ENCODE measurements around the gene PYGO1.
"Not testable (repeated sequence)": the region's sequence is repeated elsewhere in the genome, so short reads cannot be mapped to it uniquely, and the experiment has no call there.

The PYGO1 gene

DNA sequence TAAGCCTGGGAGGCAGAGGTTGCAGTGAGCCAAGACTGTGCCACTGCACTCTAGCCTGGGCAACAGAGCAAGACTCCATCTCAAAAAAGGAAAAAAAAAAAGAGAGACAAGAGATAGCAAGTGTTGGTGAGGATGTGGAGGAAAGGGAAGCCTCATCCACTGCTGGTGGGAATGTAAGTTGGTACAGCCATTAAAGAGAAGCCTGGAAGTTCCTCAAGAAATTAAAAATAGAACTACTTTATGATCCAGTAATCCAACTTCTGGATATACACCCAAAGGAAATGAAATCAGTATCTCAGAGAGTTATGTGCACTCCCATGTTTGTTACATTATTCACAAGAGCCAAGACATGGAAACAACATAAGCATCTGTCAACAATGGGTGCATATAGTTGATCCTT lies 14.9 kb downstream of the PYGO1 start:
- in situ Hi-C loops (cut with MboI; ENCODE audit: low sequenced_read_pairs): no loop called here

DNA sequence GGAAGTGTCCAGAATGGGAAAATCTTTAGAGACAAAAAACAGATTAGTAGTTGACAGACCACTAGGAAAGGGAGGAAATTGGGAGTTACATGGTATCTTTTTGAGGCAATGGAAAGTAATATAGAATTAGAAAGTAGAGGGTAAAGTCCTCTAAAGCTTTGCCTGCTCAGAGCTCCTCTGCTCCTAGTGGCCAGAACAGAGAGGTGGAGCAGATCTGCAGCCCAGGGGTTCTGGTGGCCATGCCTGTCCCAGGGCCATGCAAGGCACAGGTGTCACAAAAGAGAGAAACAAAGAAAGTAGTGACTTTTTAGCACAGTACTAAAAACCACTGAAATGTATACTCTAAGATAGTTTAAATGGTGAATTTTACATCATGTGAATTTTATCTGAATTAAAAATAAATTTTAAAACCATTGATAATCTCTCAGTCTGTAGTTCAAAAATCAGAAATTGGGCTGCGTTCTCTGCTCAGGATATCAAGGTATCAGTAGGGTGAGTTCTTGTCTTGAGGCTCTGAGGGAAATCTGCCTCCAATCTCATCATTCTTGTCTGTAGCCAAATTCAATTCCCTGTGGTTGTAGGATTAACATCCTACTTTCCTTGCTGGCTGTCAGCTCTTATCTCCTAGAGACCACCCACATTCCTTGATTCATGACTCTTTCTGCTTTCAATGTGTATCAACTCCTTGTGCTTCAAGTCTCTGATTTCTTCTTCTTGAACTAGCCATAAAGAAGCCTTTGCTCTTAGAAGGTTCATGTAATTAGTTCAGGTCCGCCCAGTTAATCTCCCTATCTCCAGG lies 23.6 kb downstream of the PYGO1 start:
- in situ Hi-C loops (cut with MboI; ENCODE audit: low sequenced_read_pairs): no loop called here

DNA sequence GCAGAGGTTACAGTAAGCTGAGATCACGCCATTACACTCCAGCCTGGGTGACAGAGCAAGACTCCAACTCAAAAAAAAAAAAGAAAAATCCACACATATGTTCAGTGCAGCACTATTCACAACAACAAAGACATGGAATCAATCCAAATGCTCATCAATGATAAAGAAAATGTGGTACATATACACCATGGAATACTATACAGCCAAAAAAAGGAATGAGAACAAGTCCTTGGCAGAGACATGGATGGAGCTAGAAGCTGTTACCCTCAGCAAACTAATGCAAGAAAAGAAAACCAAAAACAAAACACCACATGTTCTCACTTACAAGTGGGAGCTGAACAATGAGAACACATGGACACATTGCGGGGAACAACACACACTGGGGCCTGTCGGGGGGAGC lies 25.5 kb downstream of the PYGO1 start:
- in situ Hi-C loops (cut with MboI; ENCODE audit: low sequenced_read_pairs): no loop called here

DNA sequence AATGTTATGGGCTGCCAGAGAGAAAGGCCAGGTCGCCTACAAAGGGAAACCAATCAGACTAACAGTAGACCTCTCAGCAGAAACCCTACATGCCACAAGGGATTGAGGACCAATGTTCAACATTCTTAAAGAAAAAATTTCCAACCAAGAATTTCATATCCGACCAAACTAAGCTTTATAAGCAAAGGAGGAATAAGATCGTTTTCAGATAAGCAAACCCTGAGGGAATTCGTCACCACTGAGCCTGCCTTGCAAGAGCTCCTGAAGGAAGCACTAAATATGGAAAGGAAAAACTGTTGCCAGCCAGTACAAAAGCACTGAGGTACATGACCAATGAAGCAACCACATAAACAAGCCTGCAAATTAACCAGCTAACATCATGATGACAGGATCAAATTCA lies 33.1 kb downstream of the PYGO1 start:
- in situ Hi-C loops (cut with MboI; ENCODE audit: low sequenced_read_pairs): no loop called here

DNA sequence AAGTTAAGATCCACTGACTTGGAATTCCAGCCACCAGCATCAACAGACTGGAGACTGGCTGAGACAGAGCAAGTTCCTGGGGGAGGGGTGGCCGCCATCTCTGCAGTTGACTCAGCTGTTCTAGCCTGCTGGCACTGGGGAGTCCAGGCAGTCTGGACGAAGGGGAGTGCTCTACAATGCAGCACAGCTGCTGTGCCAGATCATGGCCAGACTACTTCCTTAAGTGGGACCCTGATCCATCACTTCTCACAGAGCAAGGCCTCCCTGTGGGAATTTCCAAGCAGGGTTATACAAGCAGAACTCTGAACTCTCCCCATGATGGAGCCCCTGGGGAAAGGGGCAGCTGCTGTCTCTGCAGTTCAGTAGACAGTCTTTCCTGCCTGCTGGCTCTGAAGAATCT lies 35.2 kb downstream of the PYGO1 start:
- in situ Hi-C loops (cut with MboI; ENCODE audit: low sequenced_read_pairs): no loop called here

DNA sequence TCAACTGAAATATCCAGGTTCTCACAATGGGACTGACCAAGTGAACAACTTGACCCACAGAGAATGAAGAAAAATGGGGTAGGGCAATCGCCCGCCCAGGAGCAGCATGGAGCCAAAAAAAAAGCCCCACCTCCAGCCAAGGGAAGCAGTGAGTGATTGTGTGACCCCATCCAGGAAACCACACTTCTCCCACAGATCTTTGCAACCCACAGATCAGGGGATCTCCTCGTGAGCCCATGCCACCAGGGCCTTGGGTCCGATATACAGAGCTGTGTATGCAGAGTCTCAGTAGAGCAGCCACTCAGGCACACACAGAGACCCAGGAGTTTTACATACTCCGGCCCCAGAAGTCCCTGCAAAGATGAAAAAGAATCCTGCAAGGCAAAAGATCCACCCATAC lies 35.7 kb downstream of the PYGO1 start:
- in situ Hi-C loops (cut with MboI; ENCODE audit: low sequenced_read_pairs): no loop called here

DNA sequence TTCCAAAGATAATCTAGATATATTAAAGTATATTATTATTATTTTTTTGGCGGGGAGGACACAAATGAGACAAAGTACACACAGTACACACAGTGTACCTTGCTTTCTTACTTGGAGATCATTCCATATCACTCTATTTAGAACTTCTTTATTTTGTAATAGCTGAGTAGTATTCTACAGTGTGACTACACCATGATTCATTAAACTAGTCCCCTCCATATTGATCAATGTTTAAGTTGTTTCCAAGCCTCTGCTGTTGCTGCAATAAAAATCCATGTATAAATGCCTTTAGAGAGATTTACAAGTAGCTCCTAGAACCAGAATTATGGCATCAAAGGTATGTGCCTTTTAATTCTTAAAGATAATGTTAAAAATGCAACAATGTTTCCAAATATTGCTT lies 38.8 kb downstream of the PYGO1 start:
- in situ Hi-C loops (cut with MboI; ENCODE audit: low sequenced_read_pairs): no loop called here

DNA sequence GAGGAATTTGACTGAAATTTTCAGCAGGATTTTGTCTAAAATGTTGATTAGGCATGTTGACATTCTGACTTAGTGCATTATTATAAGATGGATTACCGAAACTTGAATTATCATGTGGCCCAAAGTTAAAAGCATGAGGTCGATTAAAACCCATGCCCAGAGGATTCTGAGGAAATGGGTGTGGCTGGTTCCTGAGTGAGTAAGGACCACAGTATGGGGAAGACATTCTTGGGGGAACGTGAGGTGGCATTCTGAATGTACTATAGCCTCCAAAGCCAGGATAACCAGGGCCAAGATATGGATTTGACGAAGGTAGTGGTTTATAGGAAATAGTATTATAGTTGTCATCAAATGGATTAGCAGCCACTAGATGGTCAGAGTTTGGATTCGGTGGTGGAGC lies 41.4 kb downstream of the PYGO1 start:
- in situ Hi-C loops (cut with MboI; ENCODE audit: low sequenced_read_pairs): no loop called here

DNA sequence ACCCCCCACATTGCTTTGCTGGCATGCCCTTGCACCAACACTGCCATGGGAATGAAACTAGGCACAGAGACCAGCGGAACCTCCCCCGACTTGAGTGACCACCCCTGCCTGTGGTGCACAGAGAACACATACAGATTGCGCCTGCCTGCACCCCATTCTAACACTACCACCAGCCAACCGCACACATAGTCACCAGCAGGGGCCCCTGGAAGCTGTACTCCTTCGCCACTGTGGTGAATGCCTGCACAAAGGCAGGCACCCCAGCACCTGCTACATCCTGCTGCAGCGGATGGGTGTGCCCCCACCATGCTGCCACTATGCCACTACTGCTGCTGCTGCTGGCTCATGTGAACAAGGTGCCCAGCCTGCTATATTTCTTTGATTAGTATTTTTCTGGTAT lies 52.7 kb downstream of the PYGO1 start:
- in situ Hi-C loops (cut with MboI; ENCODE audit: low sequenced_read_pairs): no loop called here

DNA sequence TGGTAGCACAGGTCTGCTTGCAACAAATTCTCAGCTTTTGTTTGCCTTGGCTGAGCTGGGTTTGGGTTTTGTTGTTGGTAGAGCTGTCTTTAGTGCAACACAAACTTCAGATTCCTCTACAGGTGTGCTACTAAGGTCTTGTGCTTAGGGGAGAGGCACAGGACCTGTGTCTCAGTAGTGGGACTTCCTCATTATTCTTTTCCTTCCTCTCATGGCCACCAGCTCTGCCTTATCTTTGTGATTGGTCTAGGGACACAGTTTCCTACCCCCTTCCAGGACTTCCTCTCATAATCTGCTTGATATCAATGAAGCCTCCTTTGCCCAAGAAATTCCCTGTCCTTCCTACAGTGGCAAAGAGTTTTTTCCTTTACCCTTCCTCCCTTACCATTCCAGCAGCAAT lies 55.2 kb downstream of the PYGO1 start:
- in situ Hi-C loops (cut with MboI; ENCODE audit: low sequenced_read_pairs): no loop called here

DNA sequence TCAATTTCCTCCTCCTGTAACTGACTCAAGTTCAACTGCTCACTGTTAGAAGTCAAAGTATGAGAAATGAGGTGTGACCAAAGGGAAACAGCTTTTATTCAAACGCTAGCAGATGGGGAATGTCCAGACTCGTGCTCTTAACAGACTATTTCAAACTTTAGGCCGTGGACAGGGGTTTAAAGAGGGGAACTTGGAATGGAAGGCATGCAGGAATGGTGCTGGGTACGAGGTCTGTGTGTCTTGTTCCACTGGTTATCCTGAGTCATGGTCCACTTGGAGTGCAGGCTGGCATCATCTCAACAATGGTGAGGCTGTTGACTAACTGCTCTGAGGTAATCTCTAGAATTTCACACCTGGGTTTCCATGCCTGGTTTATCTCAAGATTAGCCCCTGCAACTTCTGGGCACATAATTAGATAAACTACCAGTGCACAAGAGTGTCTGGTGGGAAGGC lies 57.3 kb downstream of the PYGO1 start:
- in situ Hi-C loops (cut with MboI; ENCODE audit: low sequenced_read_pairs): no loop called here

DNA sequence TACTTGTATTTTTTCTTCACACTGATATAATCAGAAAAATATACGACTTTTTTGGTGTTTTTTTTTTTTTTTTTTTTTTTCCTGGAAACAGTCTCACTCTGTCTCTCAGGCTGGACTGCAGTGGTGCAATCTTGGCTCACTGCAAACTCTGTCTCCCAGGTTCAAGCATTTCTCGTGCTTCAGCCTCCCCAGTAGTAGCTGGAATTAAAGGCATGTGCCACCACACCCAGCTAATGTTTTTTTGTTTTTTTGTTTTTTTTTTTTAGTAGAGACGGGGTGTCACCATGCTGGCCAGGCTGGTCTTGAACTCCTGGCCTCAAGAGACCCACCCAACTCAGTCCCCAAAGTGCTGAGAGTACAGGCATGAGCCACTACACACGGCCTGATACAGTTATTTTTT lies 59.3 kb downstream of the PYGO1 start:
- in situ Hi-C loops (cut with MboI; ENCODE audit: low sequenced_read_pairs): no loop called here

DNA sequence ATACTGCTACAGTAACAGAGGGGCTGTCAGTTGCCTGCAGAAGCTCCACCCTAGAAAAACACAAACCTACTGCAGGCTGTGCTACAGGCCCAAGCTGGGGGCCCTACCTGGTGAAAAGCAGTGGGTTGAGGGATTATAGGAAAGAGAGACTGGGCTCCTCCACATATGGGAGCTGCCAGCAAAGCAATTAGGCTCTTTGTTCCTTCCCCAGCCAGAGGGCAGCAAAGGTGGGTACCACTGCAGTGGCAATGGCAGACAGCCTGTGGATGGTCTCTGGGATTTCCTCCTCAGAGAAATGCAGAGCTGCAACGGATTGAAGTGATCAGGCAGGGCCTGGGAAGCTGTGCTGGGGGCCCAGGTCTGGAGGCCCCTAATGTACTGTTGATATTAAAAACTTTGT lies 61.0 kb downstream of the PYGO1 start:
- in situ Hi-C loops (cut with MboI; ENCODE audit: low sequenced_read_pairs): no loop called here

DNA sequence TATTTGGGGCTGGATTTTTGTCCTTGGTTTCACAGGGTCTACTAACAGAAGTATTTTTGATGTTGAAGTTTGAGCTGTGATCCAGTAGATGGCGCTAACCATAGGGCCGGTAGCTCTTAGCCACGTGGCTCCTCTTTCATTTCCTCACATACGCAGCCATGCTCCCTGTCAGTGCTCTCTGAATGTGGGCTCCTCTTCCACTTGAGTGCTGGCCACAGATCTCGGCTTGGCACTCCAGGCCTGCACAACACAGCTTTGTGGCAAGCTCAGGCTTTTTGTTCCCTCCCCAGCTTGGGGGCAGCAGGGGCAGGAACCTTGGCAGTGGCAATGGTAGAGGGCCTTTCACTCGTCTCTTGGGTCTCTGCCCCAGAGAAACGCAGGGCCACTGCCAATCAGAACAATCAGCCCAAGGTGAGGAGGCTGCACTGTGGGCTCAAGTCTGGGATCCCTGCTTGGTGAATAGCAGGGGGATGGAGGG lies 61.5 kb downstream of the PYGO1 start:
- in situ Hi-C loops (cut with MboI; ENCODE audit: low sequenced_read_pairs): no loop called here

DNA sequence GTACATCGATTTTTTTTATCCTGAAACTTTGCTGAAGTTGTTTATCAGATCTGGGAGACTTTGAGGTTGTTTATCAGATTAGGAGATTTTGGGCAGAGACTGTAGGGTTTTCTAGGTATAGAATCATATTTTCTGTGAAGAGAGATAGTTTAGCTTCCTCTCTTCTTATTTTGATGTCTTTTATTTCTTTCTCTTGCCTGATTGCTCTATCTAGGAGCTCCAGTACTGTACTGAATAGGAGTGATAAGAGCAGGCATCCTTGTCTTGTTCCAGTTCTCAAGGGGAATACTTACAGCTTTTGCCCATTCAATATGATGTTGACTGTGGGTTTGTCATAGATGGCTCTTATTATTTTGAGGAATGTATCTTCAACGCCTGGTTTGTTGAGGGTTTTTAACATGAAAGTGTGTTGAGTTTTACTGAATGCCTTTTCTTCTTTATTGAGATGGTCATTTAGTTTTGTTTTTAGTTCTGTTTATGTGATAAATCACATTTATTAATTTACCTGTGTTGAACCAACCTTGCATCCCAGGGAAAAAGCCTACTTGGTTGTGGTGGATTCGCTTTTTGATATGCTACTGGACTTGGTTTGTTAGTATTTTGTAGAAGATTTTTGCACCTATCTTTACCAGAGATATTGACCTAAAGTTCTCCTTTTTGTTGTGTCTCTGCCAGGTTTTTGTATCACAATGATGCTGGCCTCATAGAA lies 65.2 kb downstream of the PYGO1 start:
- in situ Hi-C loops (cut with MboI; ENCODE audit: low sequenced_read_pairs): no loop called here

DNA sequence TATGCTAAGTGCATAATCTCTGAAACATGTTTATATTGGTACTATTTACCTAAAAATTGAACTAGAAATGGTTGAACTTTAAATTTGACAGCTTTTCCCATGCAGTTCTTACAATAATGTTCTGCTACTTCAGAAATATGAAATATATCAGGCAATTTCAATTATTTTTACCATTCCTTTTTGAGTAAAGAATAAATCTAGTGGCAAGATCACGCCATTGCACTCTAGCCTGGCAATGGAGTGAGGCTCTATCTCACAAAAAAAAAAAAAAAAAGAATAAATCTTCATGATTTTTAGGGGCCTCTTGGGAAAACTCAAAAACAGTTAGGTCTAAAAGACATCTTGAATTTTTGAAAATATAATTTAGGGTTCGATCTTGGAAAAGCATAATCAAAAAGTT lies 69.5 kb downstream of the PYGO1 start:
- in situ Hi-C loops (cut with MboI; ENCODE audit: low sequenced_read_pairs): no loop called here

DNA sequence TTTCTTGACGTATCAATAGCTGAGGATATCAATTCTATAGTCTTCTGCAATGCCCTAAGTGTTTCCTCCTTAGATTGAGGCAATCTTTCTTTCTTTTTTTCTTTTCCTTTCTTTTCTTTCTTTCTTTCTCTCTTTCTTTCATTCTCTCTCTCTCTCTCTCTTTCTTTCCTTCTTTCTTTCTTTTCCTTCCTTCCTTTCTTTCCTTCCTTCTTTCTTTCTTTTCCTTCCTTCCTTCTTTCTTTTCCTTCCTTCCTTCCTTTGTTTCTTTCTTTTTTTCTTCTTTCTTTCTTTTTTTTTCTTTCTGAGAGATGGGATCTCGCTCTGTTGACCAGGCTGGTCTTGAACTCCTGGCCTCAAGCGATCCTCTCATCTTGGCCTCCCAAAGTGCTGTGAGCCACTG lies 70.1 kb downstream of the PYGO1 start:
- in situ Hi-C loops (cut with MboI; ENCODE audit: low sequenced_read_pairs): no loop called here

DNA sequence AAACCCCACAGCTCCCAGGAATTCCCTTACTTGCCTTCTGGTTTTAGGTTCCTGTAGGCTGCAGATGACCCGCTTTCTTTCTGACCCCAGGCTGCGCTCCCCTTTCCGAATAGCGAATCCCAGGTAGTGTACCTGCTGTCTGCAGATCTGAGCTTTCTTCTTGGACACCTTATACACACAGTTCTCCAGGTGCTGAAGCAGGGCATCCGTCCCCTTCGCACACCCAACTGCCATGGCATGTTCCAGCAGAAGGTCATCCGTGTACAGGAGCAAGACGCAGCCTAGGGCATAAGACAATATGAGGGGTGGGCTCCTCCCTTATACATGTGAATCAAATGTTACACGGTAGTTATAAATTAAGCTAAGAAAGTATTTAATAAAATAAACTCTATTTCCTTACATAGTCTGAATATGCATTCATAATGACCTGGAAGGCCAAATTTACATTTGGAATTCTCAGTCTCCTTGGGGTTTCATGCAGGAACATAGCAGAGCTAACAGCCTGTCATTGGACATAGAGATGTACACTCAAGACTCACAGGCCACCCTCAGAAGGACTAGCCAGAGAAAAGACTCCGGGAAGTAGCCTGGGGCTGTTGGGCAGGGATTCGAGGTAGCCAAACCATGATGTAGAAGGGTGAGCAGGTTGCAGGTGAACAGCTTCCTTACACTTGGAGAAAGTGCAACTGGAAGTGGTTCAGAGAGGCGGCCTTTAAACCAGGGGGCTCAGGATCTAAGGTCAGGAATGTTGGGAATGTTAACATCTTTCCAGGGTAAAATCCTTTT lies 72.0 kb downstream of the PYGO1 start:
- in situ Hi-C loops (cut with MboI; ENCODE audit: low sequenced_read_pairs): no loop called here

DNA sequence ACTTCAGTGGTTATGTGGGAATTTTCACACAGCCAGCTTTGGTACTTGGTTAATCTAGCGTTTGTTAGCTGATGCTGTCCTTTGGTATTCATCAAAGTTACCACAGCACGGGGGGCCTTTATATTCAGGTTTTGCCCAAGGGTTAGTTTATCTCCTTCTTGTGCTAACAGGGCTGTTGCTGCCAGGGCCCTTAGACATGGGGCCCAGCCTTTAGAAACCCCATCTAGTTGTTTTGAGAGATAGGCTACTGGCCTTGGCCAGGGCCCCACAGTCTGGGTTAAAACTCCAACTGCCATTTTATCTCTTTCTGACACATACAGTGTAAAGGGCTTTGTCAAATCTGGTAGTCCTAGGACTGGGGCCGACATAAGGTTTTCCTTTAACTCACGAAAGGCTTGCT lies 72.7 kb downstream of the PYGO1 start:
- in situ Hi-C loops (cut with MboI; ENCODE audit: low sequenced_read_pairs): no loop called here

DNA sequence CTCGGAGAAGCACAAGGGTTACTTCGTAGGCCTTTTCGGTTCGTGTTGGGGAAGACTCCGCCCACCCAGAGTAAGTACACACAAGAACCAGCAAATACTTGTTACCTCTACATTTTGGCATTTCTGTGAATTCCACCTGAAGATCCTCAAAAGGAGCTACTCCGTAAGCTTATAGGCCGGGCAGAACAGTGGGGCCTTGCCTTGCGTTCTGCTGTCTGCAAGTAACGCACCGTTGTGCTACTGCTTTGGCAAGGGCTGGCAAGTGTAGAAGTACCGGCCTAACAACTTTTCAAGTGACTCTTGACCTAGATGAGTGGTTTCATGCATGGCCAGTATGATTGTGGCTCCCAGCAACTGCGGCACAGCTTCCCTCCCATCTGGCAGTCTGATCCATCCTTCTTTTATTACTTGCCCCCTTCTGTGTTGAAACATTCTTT lies 73.7 kb downstream of the PYGO1 start:
- in situ Hi-C loops (cut with MboI; ENCODE audit: low sequenced_read_pairs): no loop called here

DNA sequence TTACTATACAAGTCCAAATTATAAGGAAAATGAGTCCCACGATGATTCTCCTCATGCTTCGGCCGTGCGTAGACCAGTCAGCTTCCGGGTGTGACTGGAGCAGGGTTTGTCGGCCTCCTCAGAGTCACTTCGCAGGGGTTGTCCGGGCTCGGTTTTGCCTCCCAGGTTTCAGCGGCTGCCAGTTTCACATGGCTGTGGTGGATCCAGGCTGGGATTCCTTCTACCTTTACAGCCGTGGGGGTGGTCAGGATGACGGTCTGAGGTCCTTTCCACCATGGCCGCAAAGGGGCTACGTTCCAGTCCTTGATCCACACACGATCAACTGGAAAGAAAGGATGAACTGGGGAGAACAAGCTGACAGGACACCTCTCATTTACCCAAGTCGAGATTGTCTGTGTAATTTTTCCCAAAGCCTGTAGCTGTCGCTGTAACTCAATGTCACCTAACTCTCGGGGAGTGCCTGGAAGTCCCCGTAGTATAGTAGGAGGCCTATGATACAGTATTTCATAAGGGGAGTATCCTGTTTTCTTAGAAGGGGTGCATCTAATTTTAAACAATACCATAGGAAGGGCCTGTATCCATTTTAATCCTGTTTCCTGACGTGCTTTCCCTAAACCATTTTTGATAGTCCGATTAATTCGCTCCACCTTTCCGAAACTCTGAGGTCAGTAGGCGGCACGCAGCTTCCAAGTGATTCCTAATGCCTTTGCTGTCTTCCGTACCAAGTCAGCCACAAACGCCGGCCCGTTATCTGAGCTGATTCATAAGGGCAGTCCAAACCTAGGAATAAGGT lies 74.3 kb downstream of the PYGO1 start:
- in situ Hi-C loops (cut with MboI; ENCODE audit: low sequenced_read_pairs): not testable (repeated sequence)
